Suppressor macrophage treated with lipopolysaccharide for 1 hour (primary cell): ENCODE data around the gene RHOT2.

ENCODE experiments used
- DNase-seq, 3 donors: peaks; one replicate each; pipeline ENCODE4 v3.0.0-alpha.2; 2020 to 2022

Gene RHOT2

DNA sequence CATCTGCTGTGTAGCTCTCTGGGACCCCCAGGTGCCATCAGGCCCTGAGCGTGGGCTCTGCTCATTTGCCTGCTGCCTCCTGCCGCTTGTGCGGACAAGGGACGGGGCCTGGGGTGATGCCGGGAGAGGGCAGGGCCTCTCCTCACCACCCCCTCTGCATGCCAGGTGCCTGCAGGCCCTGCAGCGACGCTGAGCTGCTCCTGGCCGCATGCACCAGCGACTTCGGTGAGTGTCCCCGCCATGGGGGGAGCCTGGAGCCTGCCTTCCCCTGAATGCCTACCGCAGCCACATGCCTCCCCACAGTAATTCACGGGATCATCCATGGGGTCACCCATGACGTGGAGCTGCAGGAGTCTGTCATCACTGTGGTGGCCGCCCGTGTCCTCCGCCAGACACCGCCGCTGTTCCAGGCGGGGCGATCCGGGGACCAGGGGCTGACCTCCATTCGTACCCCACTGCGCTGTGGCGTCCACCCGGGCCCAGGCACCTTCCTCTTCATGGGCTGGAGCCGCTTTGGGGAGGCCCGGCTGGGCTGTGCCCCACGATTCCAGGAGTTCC is 48.9 kb downstream of the RHOT2 start:
- DNase-seq, result no peak

DNA sequence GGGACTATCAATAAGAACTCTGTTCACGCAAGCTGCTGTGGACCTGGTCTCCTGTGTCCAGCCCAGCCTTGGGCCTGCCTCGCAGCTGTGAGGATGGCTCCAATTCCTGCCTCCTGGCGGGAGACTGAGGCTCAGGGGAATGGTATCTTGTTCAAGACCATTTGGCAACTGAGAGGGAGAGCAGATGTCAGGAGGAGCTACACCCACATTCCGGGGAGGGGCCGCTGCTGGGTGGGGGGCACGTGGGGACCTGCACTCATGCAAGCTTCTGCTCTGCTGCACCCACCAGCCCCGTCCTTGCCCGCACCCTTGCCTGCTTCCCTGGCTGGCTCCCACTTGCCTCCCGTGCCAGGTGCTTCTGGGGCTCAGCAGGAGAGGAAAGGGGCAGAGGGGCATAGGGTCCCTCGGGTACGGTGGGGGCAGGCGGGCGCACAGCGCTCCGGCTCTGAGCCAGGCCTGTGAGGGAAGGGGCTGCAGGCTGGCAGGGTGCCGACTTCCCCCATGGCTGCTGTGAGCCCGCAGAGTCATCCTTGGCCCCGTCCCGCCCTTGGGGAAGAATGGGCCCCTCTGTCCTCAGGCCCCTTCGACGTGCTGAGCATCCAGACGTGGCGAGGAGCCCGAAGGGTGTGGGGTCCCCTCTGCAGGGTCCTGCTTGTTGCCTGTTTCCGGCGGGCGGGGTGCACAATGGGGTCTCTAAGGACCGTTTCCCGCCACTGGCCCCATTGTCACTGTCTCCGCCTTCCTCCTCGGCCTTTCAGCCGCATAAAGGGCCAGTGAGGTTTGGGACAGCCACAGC is 49.7 kb downstream of the RHOT2 start:
- DNase-seq, result no peak

DNA sequence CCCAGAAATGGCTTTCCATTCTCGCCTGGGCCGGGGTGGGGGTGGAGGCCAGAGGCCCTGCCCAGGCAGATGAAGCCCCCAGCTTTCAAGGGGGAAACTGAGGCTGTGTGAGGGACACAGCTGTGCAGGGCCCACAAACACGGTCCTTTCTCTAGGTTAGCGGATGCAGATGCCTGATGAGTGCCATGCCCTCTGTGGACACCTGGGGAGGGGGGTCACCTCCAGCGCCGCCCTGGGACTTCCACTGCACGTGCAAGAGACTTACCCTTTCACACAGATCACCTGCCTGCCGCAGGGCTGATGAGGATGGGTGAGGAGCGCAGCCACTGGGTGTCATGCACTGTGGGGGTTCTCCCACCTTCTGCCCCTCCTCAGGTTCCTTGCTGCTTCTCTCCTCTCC is 50.5 kb downstream of the RHOT2 start:
- no peak for DNase-seq

DNA sequence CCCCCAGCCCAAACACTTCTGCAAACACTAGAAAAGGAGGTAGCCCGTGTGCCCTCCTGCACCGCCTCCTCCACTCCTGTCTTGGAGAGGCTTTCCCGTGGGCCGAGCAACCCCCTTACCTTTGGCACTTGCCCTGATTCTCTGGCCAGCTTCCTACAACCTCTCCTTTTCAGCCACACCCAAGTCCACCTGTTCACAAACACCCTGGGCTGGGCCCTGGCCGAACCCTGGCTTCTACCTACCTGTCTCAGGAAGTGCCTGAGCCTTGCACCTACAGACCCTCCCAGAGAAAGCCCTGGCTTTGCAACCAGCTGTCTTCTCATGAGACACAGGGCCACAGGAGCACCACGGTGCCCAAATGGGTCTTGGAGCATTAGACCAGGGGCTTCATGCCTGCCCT is 51.0 kb downstream of the RHOT2 start:
- no peak for DNase-seq

DNA sequence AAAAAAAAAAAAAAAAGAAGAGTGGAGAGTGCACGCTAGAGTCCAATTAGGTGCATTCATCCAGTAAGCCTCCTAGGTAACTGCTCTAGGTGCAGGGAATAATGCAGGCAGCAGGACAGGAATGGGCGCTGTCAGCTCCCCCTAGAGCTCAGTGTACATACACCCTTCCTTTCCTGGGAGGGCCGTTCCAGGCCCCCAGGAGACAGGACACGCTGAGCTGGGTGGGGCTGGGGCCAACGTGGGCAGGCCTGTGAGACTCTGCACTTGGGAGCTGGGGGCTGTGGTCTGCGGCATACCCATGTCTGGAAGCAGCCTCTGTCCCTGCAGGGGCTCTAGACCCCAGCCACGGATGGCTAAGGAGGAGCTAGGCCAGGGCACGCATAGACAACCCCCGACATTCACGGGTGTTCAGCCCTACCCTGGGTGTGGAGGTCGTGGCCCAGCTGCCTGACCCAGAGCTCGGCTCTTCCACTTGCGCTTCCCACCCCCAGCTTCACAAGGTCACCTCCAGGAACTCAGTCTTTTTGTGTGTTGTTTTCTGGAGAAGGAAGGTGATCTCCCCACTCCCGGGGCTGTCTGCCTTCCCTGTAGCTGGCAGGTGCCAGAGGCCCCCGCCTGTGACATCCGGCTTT is 52.0 kb downstream of the RHOT2 start:
- DNase-seq, result no peak

DNA sequence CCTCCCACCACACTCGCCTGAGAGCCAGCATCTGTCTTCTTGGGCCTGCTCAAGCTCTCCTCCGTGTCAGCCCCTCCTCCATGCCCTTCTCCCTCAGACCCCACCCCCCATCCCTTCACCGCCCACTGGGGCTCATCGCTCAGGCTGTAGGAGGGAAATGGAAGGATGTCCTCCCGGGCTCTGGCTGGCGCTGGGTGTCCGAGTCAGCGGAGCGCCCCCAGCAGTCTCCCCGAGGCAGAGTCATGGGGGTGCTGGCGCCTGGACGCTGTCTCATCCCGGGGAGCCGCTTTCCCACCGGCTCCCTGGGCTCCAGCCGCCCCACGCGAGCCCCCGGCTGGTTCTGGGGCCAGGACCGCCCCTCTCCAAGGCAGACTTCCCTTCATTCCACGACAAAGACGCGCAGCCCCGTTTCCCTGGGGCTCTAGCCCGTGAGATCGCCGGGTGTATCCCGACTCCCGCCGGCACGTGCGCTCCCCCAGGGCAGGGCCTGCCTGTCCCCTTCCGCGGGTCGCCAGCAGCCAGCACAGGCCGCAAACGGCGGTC is 52.6 kb downstream of the RHOT2 start:
- DNase-seq, result peak; percentile 40 to 58 (median 44)

DNA sequence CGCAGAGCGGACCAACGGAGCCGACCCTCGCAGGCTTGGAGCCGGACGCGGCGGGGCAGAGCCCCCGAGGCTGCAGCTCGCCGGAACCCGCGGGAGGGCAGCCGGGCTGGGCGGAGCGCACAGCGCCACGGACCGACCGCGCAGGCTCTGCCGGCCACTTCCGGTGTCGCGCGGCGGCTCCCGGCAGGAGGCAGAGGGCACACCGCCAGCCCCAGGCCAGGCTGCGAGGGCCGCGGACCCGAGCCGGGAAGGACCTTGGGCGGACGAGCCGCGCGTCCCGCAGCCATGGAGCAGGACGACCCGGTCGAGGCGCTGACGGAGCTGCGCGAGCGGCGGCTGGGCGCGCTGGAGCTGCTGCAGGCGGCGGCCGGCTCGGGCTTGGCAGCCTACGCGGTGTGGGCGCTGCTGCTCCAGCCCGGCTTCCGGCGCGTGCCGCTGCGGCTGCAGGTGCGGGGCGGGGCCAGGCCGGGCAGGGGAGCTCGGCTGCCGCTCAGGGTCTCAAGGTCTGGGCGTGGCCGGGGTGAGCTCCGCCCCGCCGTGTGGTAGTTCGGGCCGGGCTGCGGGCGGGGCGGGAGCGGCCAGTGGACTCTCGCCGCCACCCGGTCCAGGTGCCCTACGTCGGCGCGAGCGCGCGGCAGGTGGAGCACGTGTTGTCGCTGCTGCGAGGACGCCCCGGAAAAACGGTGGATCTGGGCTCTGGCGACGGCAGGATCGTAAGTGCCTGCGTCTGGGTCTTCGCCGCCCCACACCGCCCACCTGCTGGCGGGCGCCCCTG is 53.2 kb downstream of the RHOT2 start, which contains the start of gene ANTKMT:
ANTKMT (plus strand) TSS at position 157 of the 775 bp plus-strand sequence; CDS start at position 286, 129 bp downstream.
- DNase-seq, result peak; percentile 75 to 90 (median 81)

DNA sequence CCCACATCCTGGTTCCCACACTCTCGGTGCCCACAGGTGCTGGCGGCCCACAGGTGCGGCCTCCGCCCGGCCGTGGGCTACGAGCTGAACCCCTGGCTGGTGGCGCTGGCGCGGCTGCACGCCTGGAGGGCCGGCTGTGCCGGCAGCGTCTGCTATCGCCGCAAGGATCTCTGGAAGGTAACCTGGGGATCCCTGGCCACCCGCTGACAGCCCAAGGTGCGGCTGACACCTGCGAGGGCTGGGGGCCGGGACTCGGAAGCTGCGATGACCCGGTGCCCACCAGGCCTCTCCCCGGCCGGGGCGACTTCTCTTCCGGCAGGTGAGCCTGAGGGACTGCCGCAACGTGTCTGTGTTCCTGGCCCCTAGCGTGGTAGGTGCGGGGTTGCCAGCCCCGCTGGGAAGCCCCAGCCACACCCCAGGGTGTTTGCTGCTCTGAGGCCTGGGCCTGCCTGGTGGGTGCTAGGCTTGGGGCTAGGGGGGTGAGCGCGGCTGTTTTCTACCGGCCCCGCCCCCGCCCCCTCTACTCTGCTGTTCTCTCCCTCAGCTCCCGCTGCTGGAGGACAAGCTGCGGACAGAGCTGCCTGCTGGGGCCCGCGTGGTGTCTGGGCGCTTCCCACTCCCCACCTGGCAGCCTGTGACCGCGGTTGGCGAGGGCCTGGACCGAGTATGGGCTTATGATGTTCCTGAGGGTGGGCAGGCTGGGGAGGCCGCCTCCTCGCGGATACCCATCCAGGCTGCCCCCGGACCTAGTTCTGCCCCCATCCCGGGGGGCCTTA is 54.0 kb downstream of the RHOT2 start:
- DNase-seq, result no peak

DNA sequence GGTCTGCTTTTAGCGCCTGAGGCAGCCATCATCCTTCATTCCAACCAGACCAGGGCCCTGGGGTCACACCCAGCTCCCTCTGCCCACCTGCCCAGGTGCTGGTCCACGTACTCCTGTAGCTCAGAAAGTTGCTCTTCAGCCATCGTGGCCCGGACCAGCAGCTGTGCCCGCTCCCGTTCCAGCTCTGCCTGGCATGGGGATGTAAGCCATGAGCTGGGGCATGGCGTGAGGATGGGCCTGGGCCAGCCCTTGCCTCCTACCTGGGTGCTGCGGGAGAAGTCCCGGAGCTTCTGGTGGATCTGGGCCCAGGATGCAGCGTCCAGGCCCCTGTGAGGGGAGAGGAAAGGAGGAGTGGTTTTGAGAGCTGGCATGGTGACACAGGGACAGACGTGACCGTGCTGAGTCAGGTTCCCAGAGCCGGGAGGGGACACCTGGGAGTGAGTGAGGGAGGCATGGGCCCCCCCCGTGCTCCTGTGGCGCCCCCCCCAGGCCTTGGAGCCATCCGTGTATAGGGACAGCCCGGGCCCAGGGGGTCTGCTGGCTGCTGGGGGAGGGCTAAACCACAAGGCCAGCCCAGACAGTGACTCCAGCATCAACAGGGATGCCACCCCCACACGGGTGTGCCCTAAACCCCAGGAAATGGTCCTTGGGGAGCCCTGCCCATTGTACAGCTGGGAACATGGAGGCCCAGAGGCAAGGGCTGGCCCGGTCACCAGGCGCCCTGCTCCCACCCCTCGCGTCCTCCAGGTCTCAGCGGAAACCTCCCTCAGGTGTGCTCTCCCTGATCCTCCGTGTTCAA is 55.1 kb downstream of the RHOT2 start:
- DNase-seq, result no peak

DNA sequence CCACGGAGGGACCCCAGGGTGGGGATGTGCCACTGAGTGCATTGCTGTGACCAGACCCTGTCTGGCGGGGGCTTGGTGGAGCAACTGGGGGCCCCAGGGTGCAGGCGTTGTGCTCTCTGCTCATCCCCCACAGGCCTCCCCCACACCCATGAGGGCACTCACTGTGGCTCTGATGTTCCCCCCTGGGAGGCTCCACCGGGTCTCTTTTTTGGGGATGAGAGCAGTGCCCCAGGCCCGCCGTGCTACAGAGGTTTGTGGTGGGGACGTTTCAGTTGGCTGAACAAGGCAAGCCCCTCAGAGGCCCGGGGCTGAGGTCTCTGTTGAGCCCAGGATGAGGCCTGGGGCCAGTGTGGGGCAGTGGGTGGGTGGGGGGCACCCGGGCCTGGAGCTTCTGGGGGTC is 55.8 kb downstream of the RHOT2 start:
- no peak for DNase-seq
